ENCODE data around the gene POLK. TPM values are rescaled to one million over a fixed set of nuclear protein-coding genes. Genes with fewer than 3 reads are reported as not detected.

POLK gene
- total and polyA plus RNA-seq, 10 donors: 4.1 to 56.6 (median 37.0) TPM

DNA sequence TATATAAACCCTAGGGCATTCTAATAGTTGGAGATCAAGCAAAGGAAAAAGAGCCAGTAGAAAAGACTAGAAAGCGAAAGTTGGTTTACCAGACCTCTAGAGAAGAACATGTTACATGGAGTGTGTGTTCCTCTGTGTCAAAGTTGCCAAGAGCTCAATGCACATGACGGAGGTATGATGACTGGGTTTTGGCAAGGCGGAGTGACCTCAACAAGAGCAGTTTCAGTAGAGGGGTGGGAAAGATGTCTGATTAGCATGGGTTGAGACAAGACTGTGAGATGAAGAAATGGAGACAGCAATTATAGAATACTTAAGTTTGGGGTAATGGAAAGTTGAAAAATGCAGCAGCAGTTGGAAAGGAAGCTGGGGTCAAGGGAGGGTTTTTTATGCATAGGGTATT, 101.2 kb downstream of the POLK start:
- Histone ChIP-seq H3K27me3 (replicated peaks in 1 of 7) (peaks cover 0 to 21% (median 8%) of the 10 kb centered on the region in 7 donors), H3K4me1 (peaks cover 0 to 21% (median 12%) of the 10 kb centered on the region in 6 donors), H3K27ac (no peak overlapping the region), H3K36me3 (no peaks in the 10 kb centered on the region), H3K4me3 (no peak overlapping the region), H3K9me3 (no peaks in the 10 kb centered on the region)
- no peak for DNase-seq
- TF ChIP-seq POLR2A (IDR thresholded peaks at IDR 0.05) (no peak), CTCF (IDR thresholded peaks at IDR 0.05 in 8 of 11, conservative IDR thresholded peaks at IDR 0.05 in 3 of 11) (no peak), POLR2AphosphoS5 (IDR thresholded peaks at IDR 0.05) (no peak)
- intact Hi-C loops (cut with DNase I; ENCODE audit: low total_unique reads): no loop called here
- WGBS, 5 donors: 88 to 99% (median 97%) methylated on average over 3 of the region's 3 CpGs

GRCh38 chr5:75614176-75614575, 102.5 kb downstream of the POLK start:
- Histone ChIP-seq H3K4me1 (peaks cover 0 to 21% (median 12%) of the 10 kb centered on the region in 6 donors), H3K27me3 (replicated peaks in 1 of 7) (peaks cover 0 to 21% (median 8%) of the 10 kb centered on the region in 7 donors), H3K27ac (no peak overlapping the region), H3K4me3 (no peak overlapping the region), H3K9me3 (no peaks in the 10 kb centered on the region), H3K36me3 (no peaks in the 10 kb centered on the region)
- no peak for DNase-seq
- TF ChIP-seq POLR2AphosphoS5 (IDR thresholded peaks at IDR 0.05) (no peak), CTCF (IDR thresholded peaks at IDR 0.05 in 8 of 11, conservative IDR thresholded peaks at IDR 0.05 in 3 of 11) (no peak)
- intact Hi-C loops (cut with DNase I; ENCODE audit: low total_unique reads): no loop called here
- 92 to 100% (median 96%) methylated on average over 1 of the region's 1 CpG for WGBS, 5 donors

- intact Hi-C loops (cut with DNase I; ENCODE audit: low total_unique reads): no loop called here
- Histone ChIP-seq H3K27me3 (replicated peaks in 1 of 7) (peaks cover 0 to 12% (median 4%) of the 10 kb centered on the region in 7 donors), H3K36me3 (no peaks in the 10 kb centered on the region), H3K4me1 (peaks cover 0 to 11% (median 6%) of the 10 kb centered on the region in 6 donors), H3K4me3 (no peak overlapping the region), H3K27ac (no peak overlapping the region), H3K9me3 (no peaks in the 10 kb centered on the region)
- 83 to 92% (median 86%) methylated on average over 4 of the region's 4 CpGs for whole genome bisulfite sequencing, 5 donors
- no peak for DNase-seq
- TF ChIP-seq POLR2AphosphoS5 (IDR thresholded peaks at IDR 0.05): no peak
- TF ChIP-seq CTCF (IDR thresholded peaks at IDR 0.05 in 8 of 11, conservative IDR thresholded peaks at IDR 0.05 in 3 of 11): no peak
- no peak for TF ChIP-seq POLR2A (IDR thresholded peaks at IDR 0.05)
Measured at GRCh38 chr5:75616371-75616881, 104.7 kb downstream of the POLK start.

- Histone ChIP-seq H3K36me3 (no peaks in the 10 kb centered on the region), H3K4me3 (no peak overlapping the region), H3K4me1 (peaks cover 0 to 4% (median 0%) of the 10 kb centered on the region in 6 donors), H3K27me3 (replicated peaks in 1 of 7) (peaks cover 0 to 6% (median 0%) of the 10 kb centered on the region in 7 donors), H3K9me3 (no peaks in the 10 kb centered on the region), H3K27ac (no peak overlapping the region)
- no peak for DNase-seq
- intact Hi-C loops (cut with DNase I; ENCODE audit: low total_unique reads): no loop called here
- TF ChIP-seq POLR2AphosphoS5 (IDR thresholded peaks at IDR 0.05): no peak
- no peak for TF ChIP-seq POLR2A (IDR thresholded peaks at IDR 0.05)
- TF ChIP-seq CTCF (IDR thresholded peaks at IDR 0.05 in 8 of 11, conservative IDR thresholded peaks at IDR 0.05 in 3 of 11): no peak
- 84 to 89% (median 86%) methylated on average over 7 of the region's 7 CpGs for WGBS, 5 donors
Measured at GRCh38 chr5:75616971-75617621, 105.4 kb downstream of the POLK start.
